GM12892 (cell line): ENCODE results near the gene SLCO3A1.

ENCODE experiments used
- POLR2A ChIP-seq: IDR thresholded peaks from 2 replicates; pipeline ENCODE4 v1.6.1; 2011; ENCODE audit warnings: low read depth, low read length, control low read depth
- POLR2AphosphoS5 ChIP-seq: IDR thresholded peaks from 2 replicates; pipeline ENCODE4 v1.6.1; 2011; ENCODE audit warnings: low read depth, low read length, control low read depth

- no peak for TF ChIP-seq POLR2AphosphoS5
- TF ChIP-seq POLR2A = no peak
Observed at GRCh38 chr15:91973481-91973880, 120.0 kb downstream of the SLCO3A1 start.
